ENCODE measurements around the gene MAST4. TPM values are rescaled to one million over a fixed set of nuclear protein-coding genes. Genes with fewer than 3 reads are reported as not detected.

Gene MAST4
- total and polyA plus RNA-seq, 2 of the 8 experiments (the other 6 are each of a cell fraction or from before 2014, with no cell fraction given): 1.5 to 2.6 TPM

GRCh38 chr5:67199859-67200258, 603.7 kb downstream of the MAST4 start:
- Histone ChIP-seq H2BK120ac (replicated peaks; ENCODE audit: low read depth, low read length) (no peak overlapping the region), H3K23ac (ENCODE audit: insufficient read length) (no peak overlapping the region), H4K20me1 (replicated peaks in 1 of 2; ENCODE audit: control insufficient read depth in 1 of 2, insufficient read depth in 2 of 2, low read length in 2 of 2) (no peaks in the 10 kb centered on the region), H3K36me3 (ENCODE audit: control insufficient read depth in 2 of 4, insufficient read depth in 4 of 4, low read length in 3 of 4) (no peaks in the 10 kb centered on the region), H3K23me2 (ENCODE audit: low read depth, low read length) (no peaks in the 10 kb centered on the region), H2BK20ac (ENCODE audit: low read length) (no peak overlapping the region), H3K9ac (replicated peaks in 1 of 4; ENCODE audit: extremely low read depth in 1 of 4, low read depth in 3 of 4, low read length in 3 of 4) (no peak overlapping the region), H2AFZ (ENCODE audit: low read length) (no peak overlapping the region), H3K4ac (replicated peaks; ENCODE audit: insufficient read length, low read depth, low read length) (no peak overlapping the region), H3K27ac (ENCODE audit: low read depth, low read length) (no peak overlapping the region), H4K91ac (replicated peaks; ENCODE audit: insufficient read length, low read length) (no peak overlapping the region), H4K5ac (ENCODE audit: insufficient read length, low read depth, low read length) (no peak overlapping the region), H3K14ac (ENCODE audit: insufficient read length) (no peak overlapping the region), H3K79me2 (ENCODE audit: control insufficient read depth in 1 of 2, insufficient read depth in 2 of 2, low read length in 2 of 2) (no peaks in the 10 kb centered on the region), H2BK12ac (ENCODE audit: low read depth, low read length) (no peak overlapping the region), H3K56ac (replicated peaks; ENCODE audit: insufficient read length, low read depth, low read length) (no peak overlapping the region), H3K4me3 (ENCODE audit: extremely low read depth in 1 of 4, insufficient read depth in 2 of 4, low read depth in 3 of 4, low read length in 4 of 4) (no peak overlapping the region), H3K18ac (ENCODE audit: extremely low read depth, low read length) (no peak overlapping the region), H3K27me3 (replicated peaks in 1 of 4; ENCODE audit: control insufficient read depth in 3 of 4, extremely low read depth in 1 of 4, insufficient read depth in 3 of 4, low read length in 3 of 4) (no peaks in the 10 kb centered on the region), H3K4me2 (ENCODE audit: insufficient read depth in 1 of 2, low read depth in 2 of 2, low read length in 2 of 2) (no peak overlapping the region), H2AK5ac (ENCODE audit: low read depth, low read length) (no peak overlapping the region), H2BK15ac (ENCODE audit: low read length) (no peak overlapping the region), H3K4me1 (replicated peaks in 1 of 4; ENCODE audit: control insufficient read depth in 3 of 4, insufficient read depth in 4 of 4, low read length in 3 of 4) (no peaks in the 10 kb centered on the region), H3K79me1 (ENCODE audit: low read depth, low read length) (no peaks in the 10 kb centered on the region), H3K9me3 (ENCODE audit: insufficient read depth in 2 of 2, low read depth in 1 of 2, low read length in 1 of 2) (peaks cover 0 to 2% of the 10 kb centered on the region in 2 experiments; a peak in 1 of 4 replicates), H4K8ac (ENCODE audit: extremely low read depth, insufficient read depth, low read length) (no peak overlapping the region), H2BK5ac (ENCODE audit: low read depth, low read length) (no peak overlapping the region)
- CTCF ChIA-PET (ENCODE audit: partially characterized antibody): no interaction called here
- FAIRE-seq (no peak), DNase-seq (ENCODE audit: low read depth in 1 of 2, low spot score in 2 of 2) (no peak)
- POLR2A ChIA-PET (ENCODE audit: partially characterized antibody): no interaction called here
- TF ChIP-seq ZNF274 (IDR thresholded peaks at IDR 0.05; ENCODE audit: borderline replicate concordance, extremely low read depth, low read length) (no peak), JUN (IDR thresholded peaks at IDR 0.05; ENCODE audit: low read depth, low read length) (no peak), HDAC2 (IDR thresholded peaks at IDR 0.05; ENCODE audit: borderline replicate concordance in 1 of 2, low read depth in 2 of 2, low read length in 2 of 2) (no peak), SAP30 (IDR thresholded peaks at IDR 0.05; ENCODE audit: insufficient read depth, insufficient replicate concordance, low read length) (no peak), POU5F1 (IDR thresholded peaks at IDR 0.05; ENCODE audit: low read depth, low read length) (no peak), E2F6 (IDR thresholded peaks at IDR 0.05) (no peak), CTCF (IDR thresholded peaks at IDR 0.05; ENCODE audit: control extremely low read depth in 1 of 3, insufficient read depth in 1 of 3, low read depth in 1 of 3, low read length in 3 of 3) (no peak), TAF7 (optimal IDR thresholded peaks at IDR 0.05; ENCODE audit: borderline replicate concordance, low read depth, low read length) (no peak), HDAC6 (IDR thresholded peaks at IDR 0.05; ENCODE audit: low read depth, low read length) (no peak), SP1 (IDR thresholded peaks at IDR 0.05; ENCODE audit: low read depth, low read length) (no peak), CTBP2 (IDR thresholded peaks at IDR 0.05; ENCODE audit: borderline replicate concordance, insufficient read depth, insufficient read length, low read length) (no peak)

Data from H1 (cell line).